Brain pericyte (primary cell): ENCODE results near the gene SLC5A5.

ENCODE experiments used
- DNase-seq: peaks from one replicate; pipeline ENCODE4 v3.0.0-alpha.2; 2012; ENCODE audit warnings: low read depth, low spot score

Gene SLC5A5

GRCh38 chr19:17847538-17848366 lies 24.0 kb upstream of the SLC5A5 start, which contains the start of gene JAK3:
TSS of gene JAK3 (minus strand) at chr19:17847982. CDS start at chr19:17844417, 3,565 bp downstream.
- DNase-seq, result no peak

GRCh38 chr19:17848595-17849292 lies 23.0 kb upstream of the SLC5A5 start:
- DNase-seq, result no peak

GRCh38 chr19:17854061-17854460 lies 17.7 kb upstream of the SLC5A5 start:
- DNase-seq, result no peak

GRCh38 chr19:17855280-17856152 lies 16.2 kb upstream of the SLC5A5 start:
- no peak for DNase-seq

GRCh38 chr19:17859533-17860330 lies 12.0 kb upstream of the SLC5A5 start, which contains the start of gene RPL18A:
TSS of gene RPL18A (plus strand) at chr19:17859910. CDS start at chr19:17859957, 47 bp downstream.
- DNase-seq, result peak; percentile 100

GRCh38 chr19:17860331-17860992 lies 11.3 kb upstream of the SLC5A5 start:
- DNase-seq, result no peak

- DNase-seq, result no peak
Measured at GRCh38 chr19:17860993-17861360, 10.8 kb upstream of the SLC5A5 start.

GRCh38 chr19:17861542-17862402 lies 10.0 kb upstream of the SLC5A5 start:
- DNase-seq, result no peak

GRCh38 chr19:17862711-17863519 lies 8.8 kb upstream of the SLC5A5 start:
- DNase-seq, result no peak

GRCh38 chr19:17863520-17864182 lies 8.1 kb upstream of the SLC5A5 start:
- DNase-seq, result no peak

GRCh38 chr19:17865364-17866311 lies 6.1 kb upstream of the SLC5A5 start:
- no peak for DNase-seq

GRCh38 chr19:17866312-17866963 lies 5.3 kb upstream of the SLC5A5 start:
- DNase-seq, result no peak

GRCh38 chr19:17866964-17867486 lies 4.7 kb upstream of the SLC5A5 start:
- DNase-seq, result no peak

GRCh38 chr19:17868669-17869068 lies 3.1 kb upstream of the SLC5A5 start:
- DNase-seq, result no peak

- DNase-seq, result no peak
Measured at GRCh38 chr19:17869114-17869608, 2.6 kb upstream of the SLC5A5 start.
